HepG2 (cell line): ENCODE results near the gene MST1. TPM values are rescaled to one million over a fixed set of nuclear protein-coding genes. Genes with fewer than 3 reads are reported as not detected.

Source experiments
- ATF2 ChIP-seq: sonication (generic); formaldehyde crosslinking; IDR thresholded peaks from 2 replicates; pipeline ENCODE4 v1.4.0; 2020; ENCODE audit warnings: missing genetic modification reagents
- CBX5 ChIP-seq: sonication (generic); formaldehyde crosslinking; IDR thresholded peaks from 2 replicates; pipeline ENCODE4 v1.4.0; 2020; ENCODE audit warnings: missing genetic modification reagents, borderline replicate concordance
- GTF2F1 ChIP-seq: fragments of 150-350 bp; IDR thresholded peaks from 2 replicates; pipeline ENCODE4 v1.6.1; 2014; ENCODE audit warnings: low read length
- HNF1B ChIP-seq: sonication (generic); formaldehyde crosslinking; IDR thresholded peaks from 2 replicates; pipeline ENCODE4 v1.5.1; 2020; ENCODE audit warnings: mild to moderate bottlenecking, moderate library complexity, missing genetic modification reagents
- HOXA9 ChIP-seq: sonication (generic); formaldehyde crosslinking; IDR thresholded peaks from 2 replicates; pipeline ENCODE4 v1.8.1; 2022; ENCODE audit warnings: missing genetic modification reagents, mild to moderate bottlenecking, moderate library complexity, borderline replicate concordance
- MAX ChIP-seq: IDR thresholded peaks from 2 replicates; pipeline ENCODE4 v1.6.1; 2012; ENCODE audit warnings: inconsistent platforms
- NCOA1 ChIP-seq: sonication (generic); formaldehyde crosslinking; IDR thresholded peaks from 2 replicates; pipeline ENCODE4 v1.9.0; 2021; ENCODE audit warnings: missing genetic modification reagents
- PCBP2 ChIP-seq: fragments of 200-400 bp; formaldehyde crosslinking; optimal IDR thresholded peaks from 2 replicates; pipeline ENCODE3; 2018; ENCODE audit warnings: low read length, low read depth; ENCODE audit not compliant: poor library complexity, severe bottlenecking
- PLRG1 ChIP-seq: fragments of 450-650 bp; conservative IDR thresholded peaks from 2 replicates; pipeline ENCODE4 v1.6.1; 2016
- POLR2AphosphoS5 ChIP-seq: IDR thresholded peaks from 2 replicates; pipeline ENCODE4 v1.6.1; 2012; ENCODE audit warnings: low read depth, low read length
- RAD51 ChIP-seq: fragments of 450-650 bp; IDR thresholded peaks from 2 replicates; pipeline ENCODE4 v1.6.1; 2016; ENCODE audit warnings: borderline replicate concordance
- RNF2 ChIP-seq: fragments of 450-650 bp; conservative IDR thresholded peaks from 2 replicates; pipeline ENCODE4 v1.6.1; 2016; ENCODE audit warnings: low read depth
- SNAPC2 ChIP-seq: sonication (generic); formaldehyde crosslinking; IDR thresholded peaks from 2 replicates; pipeline ENCODE4 v1.8.1; 2022; ENCODE audit warnings: mild to moderate bottlenecking, missing genetic modification reagents
- TRIM24 ChIP-seq: sonication (generic); formaldehyde crosslinking; IDR thresholded peaks from 2 replicates; pipeline ENCODE4 v1.8.0; 2022; ENCODE audit warnings: mild to moderate bottlenecking, missing genetic modification reagents
- U2AF1 ChIP-seq: fragments of 200-400 bp; formaldehyde crosslinking; optimal IDR thresholded peaks from 2 replicates; pipeline ENCODE3; 2017; ENCODE audit warnings: mild to moderate bottlenecking, low read depth, low read length
- ZBTB20 ChIP-seq: sonication (generic); formaldehyde crosslinking; IDR thresholded peaks from 2 replicates; pipeline ENCODE4 v1.8.1; 2023; ENCODE audit warnings: missing genetic modification reagents, low read depth, mild to moderate bottlenecking, borderline replicate concordance
- ZKSCAN8 ChIP-seq: IDR thresholded peaks from 2 replicates; pipeline ENCODE4 v1.6.1; 2016; ENCODE audit warnings: borderline replicate concordance, missing genetic modification reagents, missing compliant biosample characterization
- ZNF343 ChIP-seq: sonication (generic); formaldehyde crosslinking; IDR thresholded peaks from 2 replicates; pipeline ENCODE4 v1.4.0; 2020; ENCODE audit warnings: mild to moderate bottlenecking, missing genetic modification reagents
- ZNF670 ChIP-seq: sonication (generic); formaldehyde crosslinking; IDR thresholded peaks from 2 replicates; pipeline ENCODE4 v1.8.0; 2022; ENCODE audit warnings: mild to moderate bottlenecking, missing genetic modification reagents, borderline replicate concordance
- ZNF761 ChIP-seq: sonication (generic); formaldehyde crosslinking; conservative IDR thresholded peaks from 2 replicates; pipeline ENCODE4 v1.4.0; 2020; ENCODE audit warnings: mild to moderate bottlenecking, missing genetic modification reagents
- ZSCAN29 ChIP-seq: sonication (generic); formaldehyde crosslinking; conservative IDR thresholded peaks from 2 replicates; pipeline ENCODE4 v1.4.0; 2020; ENCODE audit warnings: mild to moderate bottlenecking, missing genetic modification reagents
- polyA plus RNA-seq, 8 experiments: library from polyadenylated mRNA; depleted of rRNA in 3 of 8; stranded (reverse) in 7 of 8; unstranded in 1 of 8; fragments of >200 nt; fragmentation: Illumina TruSeq in 4 of 8; extraction: Trizol in 4 of 8; gene quantifications; 2 replicates each; pipeline versions ENCODE4 v1.2.1 to v1.2.3, GENCODE V29; 2011 to 2016; ENCODE audit warnings: low read depth in 4 of 8, missing spikeins in 1 of 8, mixed read lengths in 1 of 8; ENCODE audit not compliant: insufficient read depth in 1 of 8
- total RNA-seq, 5 experiments: library from RNA; depleted of rRNA; stranded (reverse); fragments of >200 nt; fragmentation: Illumina TruSeq; extraction: Trizol; gene quantifications; 2 replicates each; pipeline ENCODE4 v1.2.3, GENCODE V29; 2016; ENCODE audit warnings: low read depth in 1 of 5
- TF ChIP-seq, protein P1 (sequence below): sonication (generic); formaldehyde crosslinking; IDR thresholded peaks from 2 replicates; pipeline ENCODE4 v1.5.1; 2020; ENCODE audit warnings: mild to moderate bottlenecking, missing genetic modification reagents, borderline replicate concordance
- TF ChIP-seq, protein P2 (sequence below): sonication (generic); formaldehyde crosslinking; IDR thresholded peaks from 2 replicates; pipeline ENCODE4 v1.4.0; 2020; ENCODE audit warnings: missing genetic modification reagents

Gene MST1
- total and polyA plus RNA-seq, 2 of the 13 experiments (the other 11 are each of a cell fraction or from before 2014, with no cell fraction given): 189 to 452 TPM

DNA sequence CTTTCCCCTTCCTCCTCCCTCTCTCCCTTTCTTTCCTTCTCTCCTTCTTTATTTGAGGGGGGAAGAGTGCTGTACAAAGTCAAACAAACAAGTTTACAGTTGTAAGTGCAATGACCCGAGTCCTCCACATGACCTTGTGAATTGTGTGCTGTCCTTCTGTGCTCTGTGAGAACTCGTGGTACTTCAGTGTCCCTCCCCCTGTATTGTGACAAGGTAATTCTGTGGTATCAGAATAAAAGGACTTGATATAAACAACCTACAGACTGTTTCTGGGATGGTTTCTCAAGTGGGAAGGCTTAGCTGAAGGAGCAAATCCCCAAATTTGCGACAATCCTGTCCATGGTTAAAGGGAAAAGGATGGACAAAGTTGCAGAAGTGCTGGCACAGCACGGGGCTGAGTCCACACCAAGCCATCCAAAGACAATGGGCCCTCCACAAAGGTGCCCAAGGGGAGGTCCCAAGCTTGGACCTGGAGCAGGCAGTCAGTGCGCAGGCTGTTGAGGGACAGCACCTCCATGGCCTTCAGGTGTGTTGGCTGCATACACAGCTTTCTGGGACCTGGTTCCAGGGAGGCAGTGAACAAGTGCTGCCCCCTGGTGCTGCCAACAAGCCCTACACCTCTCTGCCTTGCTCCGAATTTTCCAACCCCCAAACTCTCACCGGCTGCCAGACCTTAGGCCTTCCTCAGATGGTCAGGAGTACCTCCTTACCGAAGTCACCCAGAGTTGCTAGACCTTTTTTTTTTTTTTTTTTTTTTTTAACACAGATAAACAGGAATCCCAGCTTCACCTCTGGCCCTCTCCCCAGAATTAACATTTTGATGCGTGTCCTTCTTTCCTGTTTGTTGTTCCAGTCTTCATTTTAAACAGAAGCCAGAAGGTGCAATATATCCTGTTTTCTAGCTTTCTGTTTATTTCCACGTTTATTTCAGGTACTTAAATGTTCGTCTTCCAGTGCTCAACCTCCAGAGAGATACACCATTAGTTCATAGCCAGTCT lies 17.7 kb downstream of the MST1 start (continued):
- TF ChIP-seq NCOA1 (peak; percentile 75; the same call in 1 of the 2 replicates), ZBTB20 (CRISPR knock-in tag) (peak; percentile 56; the same call in 1 of the 2 replicates), ATF2 (CRISPR knock-in tag) (no peak; the same call in 1 of the 2 replicates), CBX5 (peak; percentile 49; the same call in 1 of the 2 replicates), TRIM24 (CRISPR knock-in tag) (no peak), HNF1B (CRISPR knock-in tag) (peak; percentile 41; the same call in 1 of the 2 replicates), PCBP2 (no peak), GTF2F1 (no peak), RAD51 (no peak), RNF2 (no peak), U2AF1 (no peak), ZSCAN29 (CRISPR knock-in tag) (no peak), SNAPC2 (CRISPR knock-in tag) (no peak; the same call in 1 of the 2 replicates), ZKSCAN8 (no peak), ZNF761 (CRISPR knock-in tag) (no peak), ZNF670 (CRISPR knock-in tag) (no peak), ZNF343 (CRISPR knock-in tag) (no peak), HOXA9 (CRISPR knock-in tag) (no peak), MAX (no peak), POLR2AphosphoS5 (no peak; the same call in 1 of the 2 replicates), PLRG1 (no peak)
- TF ChIP-seq, protein P1, sequence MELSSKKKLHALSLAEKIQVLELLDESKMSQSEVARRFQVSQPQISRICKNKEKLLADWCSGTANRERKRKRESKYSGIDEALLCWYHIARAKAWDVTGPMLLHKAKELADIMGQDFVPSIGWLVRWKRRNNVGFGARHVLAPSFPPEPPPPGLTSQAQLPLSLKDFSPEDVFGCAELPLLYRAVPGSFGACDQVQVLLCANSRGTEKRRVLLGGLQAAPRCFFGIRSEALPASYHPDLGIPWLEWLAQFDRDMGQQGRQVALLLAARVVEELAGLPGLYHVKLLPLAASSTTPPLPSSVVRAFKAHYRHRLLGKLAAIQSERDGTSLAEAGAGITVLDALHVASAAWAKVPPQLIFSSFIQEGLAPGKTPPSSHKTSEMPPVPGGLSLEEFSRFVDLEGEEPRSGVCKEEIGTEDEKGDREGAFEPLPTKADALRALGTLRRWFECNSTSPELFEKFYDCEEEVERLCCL: no peak
- TF ChIP-seq, protein P2, sequence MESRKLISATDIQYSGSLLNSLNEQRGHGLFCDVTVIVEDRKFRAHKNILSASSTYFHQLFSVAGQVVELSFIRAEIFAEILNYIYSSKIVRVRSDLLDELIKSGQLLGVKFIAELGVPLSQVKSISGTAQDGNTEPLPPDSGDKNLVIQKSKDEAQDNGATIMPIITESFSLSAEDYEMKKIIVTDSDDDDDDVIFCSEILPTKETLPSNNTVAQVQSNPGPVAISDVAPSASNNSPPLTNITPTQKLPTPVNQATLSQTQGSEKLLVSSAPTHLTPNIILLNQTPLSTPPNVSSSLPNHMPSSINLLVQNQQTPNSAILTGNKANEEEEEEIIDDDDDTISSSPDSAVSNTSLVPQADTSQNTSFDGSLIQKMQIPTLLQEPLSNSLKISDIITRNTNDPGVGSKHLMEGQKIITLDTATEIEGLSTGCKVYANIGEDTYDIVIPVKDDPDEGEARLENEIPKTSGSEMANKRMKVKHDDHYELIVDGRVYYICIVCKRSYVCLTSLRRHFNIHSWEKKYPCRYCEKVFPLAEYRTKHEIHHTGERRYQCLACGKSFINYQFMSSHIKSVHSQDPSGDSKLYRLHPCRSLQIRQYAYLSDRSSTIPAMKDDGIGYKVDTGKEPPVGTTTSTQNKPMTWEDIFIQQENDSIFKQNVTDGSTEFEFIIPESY (CRISPR knock-in tag): no peak
